Renal cortex interstitium (tissue), 3 donors: ENCODE results near the gene USP30. TPM values are rescaled to one million over a fixed set of nuclear protein-coding genes. Genes with fewer than 3 reads are reported as not detected.

Source experiments
- polyA plus RNA-seq, 3 donors: library from polyadenylated mRNA; unstranded; fragments of 120-200 nt; gene quantifications; one replicate each; pipeline ENCODE4 v1.2.1, GENCODE V29; 2013; ENCODE audit not compliant: insufficient read length in 3 of 3

Gene USP30
- polyA plus RNA-seq, 3 donors: 23.7 to 27.8 (median 24.0) TPM

Other genes starting within 250 kb of the USP30 start
- 10 to 100 TPM; 19.1 to 26.5 (median 21.3) TPM for gene SSH1, start 195.0 kb upstream of the USP30 start, polyA plus RNA-seq
- gene DAO, start 172.5 kb upstream of the USP30 start, polyA plus RNA-seq: 1 to 10 TPM in 1 of 3 donors, under 1 TPM in 2; 0.75 to 1.1 (median 0.92) TPM
- gene SVOP, start 31.5 kb upstream of the USP30 start, polyA plus RNA-seq: under 1 TPM; 0.09 to 0.11 (median 0.10) TPM
- gene ALKBH2, start 40.9 kb downstream of the USP30 start, polyA plus RNA-seq: 10 to 100 TPM; 30.2 to 34.3 (median 32.1) TPM
- gene UNG, start 45.0 kb downstream of the USP30 start, polyA plus RNA-seq: 10 to 100 TPM; 66.3 to 72.4 (median 70.6) TPM
- 10 to 100 TPM; 14.9 to 33.9 (median 16.4) TPM for gene ACACB, start 64.0 kb downstream of the USP30 start, polyA plus RNA-seq